AG04450 (cell line): ENCODE measurements around the gene CCDC183. TPM values are rescaled to one million over a fixed set of nuclear protein-coding genes. Genes with fewer than 3 reads are reported as not detected.
"Not testable (repeated sequence)": the region's sequence is repeated elsewhere in the genome, so short reads cannot be mapped to it uniquely, and the experiment has no call there.

Experiments used
- CTCF ChIA-PET: fragments of 300-600, 350-600 bp; formaldehyde crosslinking; extraction: SDS; loops from one replicate; lab custom pipeline; 2022; ENCODE audit warnings: antibody characterized with exemption, inconsistent platforms; lab: Charles Lee
- POLR2A ChIA-PET: fragments of 350-600 bp; formaldehyde crosslinking; extraction: SDS; loops from one replicate; lab custom pipeline; 2021; ENCODE audit warnings: antibody characterized with exemption, inconsistent platforms; lab: Yijun Ruan, JAX
- DNase-seq: peaks from one replicate; pipeline ENCODE4 v3.0.0-alpha.2; 2011; ENCODE audit warnings: low read depth, low spot score
- H3K27ac ChIP-seq: one replicate; pipeline ENCODE4 v1.5.1; 2012; ENCODE audit warnings: low read depth, low read length, control low read depth
- H3K27me3 ChIP-seq: one replicate; pipeline ENCODE4 v1.6.0; 2012; ENCODE audit warnings: low read length; ENCODE audit not compliant: control insufficient read depth, insufficient read depth
- H3K4me3 ChIP-seq: 2 replicates; pipeline ENCODE4 v1.5.1; 2011; ENCODE audit warnings: mild to moderate bottlenecking, low read depth, low read length, control low read depth
- H3K9me3 ChIP-seq: 2 replicates; pipeline ENCODE4 v1.5.1; 2012; ENCODE audit warnings: low read length; ENCODE audit not compliant: control insufficient read depth, insufficient read depth
- CTCF ChIP-seq: IDR thresholded peaks from 2 replicates; pipeline ENCODE4 v1.5.1; 2011; ENCODE audit warnings: low read depth, low read length, control low read depth, inconsistent platforms
- polyA plus RNA-seq: library from polyadenylated mRNA; depleted of rRNA; stranded (reverse); fragments of >200 nt; gene quantifications from 2 replicates; pipeline ENCODE4 v1.2.3, GENCODE V29; 2011

Gene CCDC183
- polyA plus RNA-seq, 1 experiment = 0.21 TPM

GRCh38 chr9:136754059-136754572 lies 42.0 kb upstream of the CCDC183 start:
- ChIA-PET POLR2A (no interaction called here), CTCF (no interaction called here)
- peaks cover 19% of the 10 kb centered on the region for H3K27me3 ChIP-seq
- TF ChIP-seq CTCF = no peak
- H3K4me3 ChIP-seq = no peak overlapping the region
- H3K27ac ChIP-seq = no peak overlapping the region
- peaks cover 45% of the 10 kb centered on the region for H3K9me3 ChIP-seq
- no peak for DNase-seq

GRCh38 chr9:136754626-136755301 lies 41.4 kb upstream of the CCDC183 start:
- POLR2A ChIA-PET = interaction anchor here (0.6 kb wide), 1 partner anchor 455 kb away, joined by 3 read pairs; no protein-coding TSS in a partner anchor
- TF ChIP-seq CTCF = no peak
- Histone ChIP-seq H3K4me3 (no peak overlapping the region), H3K9me3 (peaks cover 45% of the 10 kb centered on the region), H3K27ac (no peak overlapping the region), H3K27me3 (peaks cover 19% of the 10 kb centered on the region)
- DNase-seq = no peak
- CTCF ChIA-PET = no interaction called here

GRCh38 chr9:136755302-136756133 lies 40.6 kb upstream of the CCDC183 start:
- Histone ChIP-seq H3K9me3 (peaks cover 45% of the 10 kb centered on the region), H3K27me3 (peaks cover 19% of the 10 kb centered on the region)
- POLR2A ChIA-PET = interaction anchor here (0.6 kb wide), 1 partner anchor 455 kb away, joined by 3 read pairs; no protein-coding TSS in a partner anchor
- CTCF ChIA-PET, H3K27ac ChIP-seq, DNase-seq, H3K4me3 ChIP-seq: not testable (repeated sequence)

GRCh38 chr9:136756134-136756438 lies 40.1 kb upstream of the CCDC183 start:
- Histone ChIP-seq H3K27ac (no peak overlapping the region), H3K9me3 (peaks cover 45% of the 10 kb centered on the region), H3K27me3 (peaks cover 17% of the 10 kb centered on the region), H3K4me3 (no peak overlapping the region)
- TF ChIP-seq CTCF = no peak
- ChIA-PET POLR2A (no interaction called here), CTCF (no interaction called here)
- DNase-seq = no peak

GRCh38 chr9:136756836-136757235 lies 39.3 kb upstream of the CCDC183 start:
- peaks cover 11% of the 10 kb centered on the region for H3K27me3 ChIP-seq
- POLR2A ChIA-PET = no interaction called here
- peaks cover 42% of the 10 kb centered on the region for H3K9me3 ChIP-seq
- no peak for TF ChIP-seq CTCF
- no peak overlapping the region for H3K27ac ChIP-seq
- no peak for DNase-seq
- H3K4me3 ChIP-seq = no peak overlapping the region
- CTCF ChIA-PET = no interaction called here
